Loucy (cell line): ENCODE measurements around the gene KANSL1.

Source experiments
- H2AFZ ChIP-seq: fragments of 200-600 bp; sonication (generic); 2 replicates; pipeline ENCODE4 v1.6.0; 2016; ENCODE audit warnings: antibody characterized with exemption, mild to moderate bottlenecking, low read length, moderate library complexity
- H3F3A ChIP-seq: fragments of 200-600 bp; 2 replicates; pipeline ENCODE4 v1.6.0; 2016; ENCODE audit warnings: antibody characterized with exemption, low read depth, mild to moderate bottlenecking
- H3K27me3 ChIP-seq: fragments of 200-600 bp; sonication (generic); 2 replicates; pipeline ENCODE4 v1.6.1; 2014; ENCODE audit warnings: low read length, mild to moderate bottlenecking; ENCODE audit not compliant: insufficient read depth, poor library complexity, severe bottlenecking
- H3K36me3 ChIP-seq: fragments of 200-600 bp; sonication (generic); 2 replicates; pipeline ENCODE4 v1.6.1; 2016; ENCODE audit warnings: low read length; ENCODE audit not compliant: insufficient read depth
- H3K4me1 ChIP-seq: fragments of 200-600 bp; sonication (generic); 2 replicates; pipeline ENCODE4 v1.5.1; 2014; ENCODE audit warnings: low read length, mild to moderate bottlenecking; ENCODE audit not compliant: insufficient read depth, poor library complexity, severe bottlenecking
- H3K4me2 ChIP-seq: fragments of 200-600 bp; sonication (generic); 2 replicates; pipeline ENCODE4 v1.6.0; 2014; ENCODE audit warnings: antibody characterized with exemption, low read length, low read depth, mild to moderate bottlenecking; ENCODE audit not compliant: poor library complexity, severe bottlenecking
- H3K4me3 ChIP-seq: fragments of 200-600 bp; sonication (generic); 2 replicates; pipeline ENCODE4 v1.5.1; 2014; ENCODE audit warnings: low read length, mild to moderate bottlenecking, mixed read lengths; ENCODE audit not compliant: poor library complexity, severe bottlenecking
- H3K79me2 ChIP-seq: fragments of 200-600 bp; sonication (generic); 2 replicates; pipeline ENCODE4 v1.6.1; 2014; ENCODE audit warnings: low read length; ENCODE audit not compliant: insufficient read depth
- H3K9ac ChIP-seq: fragments of 200-600 bp; sonication (generic); 2 replicates; pipeline ENCODE4 v1.6.0; 2014; ENCODE audit warnings: mild to moderate bottlenecking, low read depth, low read length, moderate library complexity; ENCODE audit not compliant: poor library complexity, severe bottlenecking
- H3K9me2 ChIP-seq: fragments of 200-600 bp; sonication (generic); replicated peaks from 2 replicates; pipeline ENCODE4 v1.6.1; 2016; ENCODE audit warnings: low read depth, low read length, mixed read lengths
- H3K9me3 ChIP-seq: fragments of 200-600 bp; sonication (generic); 2 replicates; pipeline ENCODE4 v1.6.1; 2014; ENCODE audit warnings: mild to moderate bottlenecking, antibody characterized with exemption, low read length, low read depth; ENCODE audit not compliant: insufficient read depth
- H4K20me1 ChIP-seq: fragments of 200-600 bp; sonication (generic); 2 replicates; pipeline ENCODE4 v1.6.0; 2014; ENCODE audit warnings: antibody characterized with exemption, low read length, mild to moderate bottlenecking; ENCODE audit not compliant: insufficient read depth, poor library complexity, severe bottlenecking
- EZH2phosphoT487 ChIP-seq: fragments of 200-600 bp; IDR thresholded peaks from 2 replicates; pipeline ENCODE4 v1.6.1; 2018; ENCODE audit warnings: antibody characterized with exemption, mild to moderate bottlenecking, moderate library complexity, borderline replicate concordance
- TF ChIP-seq, protein P1 (sequence below): fragments of 200-600 bp; sonication (generic); conservative IDR thresholded peaks from 2 replicates; pipeline ENCODE4 v1.5.1; 2014; ENCODE audit warnings: mild to moderate bottlenecking, antibody characterized with exemption, low read length

KANSL1 gene

GRCh38 chr17:46011711-46012505 is 181.3 kb downstream of the KANSL1 start:
- H3K79me2 ChIP-seq, result no peaks in the 10 kb centered on the region
- H3F3A ChIP-seq, result no peaks in the 10 kb centered on the region
- no peak overlapping the region for H2AFZ ChIP-seq
- H3K27me3 ChIP-seq, result no peaks in the 10 kb centered on the region
- no peaks in the 10 kb centered on the region for H3K4me1 ChIP-seq
- H3K36me3 ChIP-seq, result no peaks in the 10 kb centered on the region
- no peak for TF ChIP-seq EZH2phosphoT487
- TF ChIP-seq, protein P1, sequence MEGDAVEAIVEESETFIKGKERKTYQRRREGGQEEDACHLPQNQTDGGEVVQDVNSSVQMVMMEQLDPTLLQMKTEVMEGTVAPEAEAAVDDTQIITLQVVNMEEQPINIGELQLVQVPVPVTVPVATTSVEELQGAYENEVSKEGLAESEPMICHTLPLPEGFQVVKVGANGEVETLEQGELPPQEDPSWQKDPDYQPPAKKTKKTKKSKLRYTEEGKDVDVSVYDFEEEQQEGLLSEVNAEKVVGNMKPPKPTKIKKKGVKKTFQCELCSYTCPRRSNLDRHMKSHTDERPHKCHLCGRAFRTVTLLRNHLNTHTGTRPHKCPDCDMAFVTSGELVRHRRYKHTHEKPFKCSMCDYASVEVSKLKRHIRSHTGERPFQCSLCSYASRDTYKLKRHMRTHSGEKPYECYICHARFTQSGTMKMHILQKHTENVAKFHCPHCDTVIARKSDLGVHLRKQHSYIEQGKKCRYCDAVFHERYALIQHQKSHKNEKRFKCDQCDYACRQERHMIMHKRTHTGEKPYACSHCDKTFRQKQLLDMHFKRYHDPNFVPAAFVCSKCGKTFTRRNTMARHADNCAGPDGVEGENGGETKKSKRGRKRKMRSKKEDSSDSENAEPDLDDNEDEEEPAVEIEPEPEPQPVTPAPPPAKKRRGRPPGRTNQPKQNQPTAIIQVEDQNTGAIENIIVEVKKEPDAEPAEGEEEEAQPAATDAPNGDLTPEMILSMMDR, result no peak
- H3K4me3 ChIP-seq, result no peak overlapping the region
- no peak overlapping the region for H3K4me2 ChIP-seq
- no peaks in the 10 kb centered on the region for H4K20me1 ChIP-seq
- H3K9ac ChIP-seq, result no peak overlapping the region
- H3K9me3 ChIP-seq, result no peaks in the 10 kb centered on the region
- no peaks in the 10 kb centered on the region for H3K9me2 ChIP-seq

DNA sequence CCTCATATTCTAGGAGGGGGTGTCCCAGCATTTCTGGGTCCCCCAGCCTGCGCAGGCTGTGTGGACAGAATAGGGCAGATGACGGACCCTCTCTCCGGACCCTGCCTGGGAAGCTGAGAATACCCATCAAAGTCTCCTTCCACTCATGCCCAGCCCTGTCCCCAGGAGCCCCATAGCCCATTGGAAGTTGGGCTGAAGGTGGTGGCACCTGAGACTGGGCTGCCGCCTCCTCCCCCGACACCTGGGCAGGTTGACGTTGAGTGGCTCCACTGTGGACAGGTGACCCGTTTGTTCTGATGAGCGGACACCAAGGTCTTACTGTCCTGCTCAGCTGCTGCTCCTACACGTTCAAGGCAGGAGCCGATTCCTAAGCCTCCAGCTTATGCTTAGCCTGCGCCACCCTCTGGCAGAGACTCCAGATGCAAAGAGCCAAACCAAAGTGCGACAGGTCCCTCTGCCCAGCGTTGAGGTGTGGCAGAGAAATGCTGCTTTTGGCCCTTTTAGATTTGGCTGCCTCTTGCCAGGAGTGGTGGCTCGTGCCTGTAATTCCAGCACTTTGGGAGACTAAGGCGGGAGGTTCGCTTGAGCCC is 182.5 kb downstream of the KANSL1 start:
- Histone ChIP-seq H3K4me3 (no peak overlapping the region), H3K79me2 (no peaks in the 10 kb centered on the region), H3K9me2 (no peaks in the 10 kb centered on the region), H3K4me2 (no peak overlapping the region), H3K27me3 (no peaks in the 10 kb centered on the region), H3K36me3 (no peaks in the 10 kb centered on the region), H3F3A (no peaks in the 10 kb centered on the region), H2AFZ (no peak overlapping the region), H3K9ac (no peak overlapping the region), H4K20me1 (no peaks in the 10 kb centered on the region), H3K9me3 (no peaks in the 10 kb centered on the region), H3K4me1 (no peaks in the 10 kb centered on the region)
- TF ChIP-seq, protein P1, result no peak
- TF ChIP-seq EZH2phosphoT487, result no peak

GRCh38 chr17:46009681-46010596 is 183.3 kb downstream of the KANSL1 start:
- H3K9ac ChIP-seq, result no peak overlapping the region
- H3K4me2 ChIP-seq, result no peak overlapping the region

More at GRCh38 chr17:46009681-46010596, 183.3 kb downstream of the KANSL1 start:
- Histone ChIP-seq H3K36me3 (no peaks in the 10 kb centered on the region), H2AFZ (no peak overlapping the region), H3K4me3 (no peak overlapping the region), H3F3A (no peaks in the 10 kb centered on the region), H3K9me2 (no peaks in the 10 kb centered on the region), H3K9me3 (no peaks in the 10 kb centered on the region), H4K20me1 (no peaks in the 10 kb centered on the region), H3K4me1 (no peaks in the 10 kb centered on the region), H3K79me2 (no peaks in the 10 kb centered on the region), H3K27me3 (no peaks in the 10 kb centered on the region)
- TF ChIP-seq, protein P1, result no peak
- no peak for TF ChIP-seq EZH2phosphoT487
